D721Med (cell line): ENCODE measurements around the gene ADPGK.

Experiments used
- DNase-seq: peaks from one replicate; pipeline ENCODE4 v3.0.0; 2011; ENCODE audit warnings: low spot score; ENCODE audit not compliant: insufficient read length
- FAIRE-seq: peaks from 2 replicates; lab custom pipeline; 2011; peaks lifted over from hg19 to GRCh38; lab: Jason Lieb, UNC
- CTCF ChIP-seq: IDR thresholded peaks from 2 replicates; pipeline ENCODE4 v1.5.1; 2012; ENCODE audit warnings: mild to moderate bottlenecking, control low read depth; ENCODE audit not compliant: insufficient read depth; ENCODE audit errors: missing control alignments

Gene ADPGK

GRCh38 chr15:72797834-72798233 is 14.3 kb upstream of the ADPGK start:
- no peak for FAIRE-seq
- DNase-seq: no peak
- TF ChIP-seq CTCF: no peak

DNA sequence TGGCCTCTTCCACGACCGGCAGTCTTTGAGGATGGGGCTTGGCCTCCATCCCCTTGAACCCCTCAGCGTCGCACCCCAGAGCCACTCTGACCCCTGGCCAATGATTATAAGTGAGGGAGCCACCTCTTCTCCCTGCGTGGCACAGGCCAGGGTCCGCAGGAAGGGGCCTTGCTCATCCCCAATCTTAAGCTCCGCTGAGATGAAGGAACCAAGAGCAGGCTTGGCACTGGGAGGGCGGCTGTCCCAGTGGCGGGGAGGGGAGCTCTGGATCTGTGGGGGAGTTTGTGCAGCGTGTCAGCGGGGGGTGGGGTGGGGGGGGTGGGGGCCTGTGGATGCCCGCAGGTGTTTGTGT is 13.8 kb upstream of the ADPGK start:
- no peak for DNase-seq
- no peak for FAIRE-seq
- no peak for TF ChIP-seq CTCF

GRCh38 chr15:72796515-72797337 is 13.2 kb upstream of the ADPGK start:
- TF ChIP-seq CTCF: peak; percentile 54
- FAIRE-seq (no peak), DNase-seq (peak; percentile 52)

GRCh38 chr15:72796210-72796514 is 12.6 kb upstream of the ADPGK start:
- DNase-seq: no peak
- FAIRE-seq: no peak
- TF ChIP-seq CTCF: no peak

GRCh38 chr15:72793766-72794660 is 10.5 kb upstream of the ADPGK start:
- no peak for FAIRE-seq
- no peak for DNase-seq
- no peak for TF ChIP-seq CTCF

GRCh38 chr15:72792431-72792830 is 8.9 kb upstream of the ADPGK start:
- DNase-seq (no peak), FAIRE-seq (peak; percentile 11)
- no peak for TF ChIP-seq CTCF
